ENCODE data around the gene RBM42.
"Not testable (repeated sequence)": the region's sequence is repeated elsewhere in the genome, so short reads cannot be mapped to it uniquely, and the experiment has no call there.

Gene RBM42

GRCh38 chr19:35622750-35623149 lies 6.1 kb upstream of the RBM42 start:
- no peak for FAIRE-seq

- no peak for FAIRE-seq
Measured at GRCh38 chr19:35623327-35624010, 5.4 kb upstream of the RBM42 start.

GRCh38 chr19:35628264-35628564 lies 622 bp upstream of the RBM42 start:
- no peak for FAIRE-seq

GRCh38 chr19:35629332-35629633 lies 447 bp downstream of the RBM42 start:
- FAIRE-seq, result no peak

GRCh38 chr19:35633727-35634440 lies 5.0 kb downstream of the RBM42 start:
- FAIRE-seq, result no peak

- FAIRE-seq, result no peak
Measured at GRCh38 chr19:35636651-35637050, 7.8 kb downstream of the RBM42 start.

GRCh38 chr19:35637165-35637564 lies 8.3 kb downstream of the RBM42 start:
- no peak for FAIRE-seq

GRCh38 chr19:35639321-35639639 lies 10.4 kb downstream of the RBM42 start:
- no peak for FAIRE-seq

GRCh38 chr19:35639863-35640262 lies 11.0 kb downstream of the RBM42 start:
- FAIRE-seq, result no peak

GRCh38 chr19:35641515-35642151 lies 12.8 kb downstream of the RBM42 start, which contains the start of gene ETV2:
Gene ETV2 (plus strand): TSS chr19:35641745. CDS start chr19:35642461, 716 bp downstream.
- no peak for FAIRE-seq

- no peak for FAIRE-seq
Measured at GRCh38 chr19:35642312-35642711, 13.5 kb downstream of the RBM42 start.

GRCh38 chr19:35642798-35643254 lies 14.0 kb downstream of the RBM42 start:
- no peak for FAIRE-seq

- FAIRE-seq, result no peak
Measured at GRCh38 chr19:35643255-35644205, 14.7 kb downstream of the RBM42 start.

GRCh38 chr19:35644206-35644986 lies 15.6 kb downstream of the RBM42 start:
- FAIRE-seq, result peak; percentile 96

GRCh38 chr19:35644987-35645679 lies 16.3 kb downstream of the RBM42 start:
- peak; percentile 15 for FAIRE-seq

GRCh38 chr19:35645680-35646511 lies 17.1 kb downstream of the RBM42 start:
- FAIRE-seq, result no peak

GRCh38 chr19:35648017-35648961 lies 19.5 kb downstream of the RBM42 start, which contains the start of gene COX6B1:
Gene COX6B1 (plus strand): TSS chr19:35648323. CDS start chr19:35651244, 2,921 bp downstream.
- peak; percentile 98 for FAIRE-seq

- FAIRE-seq, result no peak
Measured at GRCh38 chr19:35650581-35650980, 21.7 kb downstream of the RBM42 start.

- not testable (repeated sequence) for FAIRE-seq
Measured at GRCh38 chr19:35654828-35655227, 26.0 kb downstream of the RBM42 start.

Data from G401.6 (cell line).